H7 (cell line): Measurements from ENCODE around the gene SUN1. TPM values are rescaled to one million over a fixed set of nuclear protein-coding genes. Genes with fewer than 3 reads are reported as not detected.
"Not testable (repeated sequence)": the region's sequence is repeated elsewhere in the genome, so short reads cannot be mapped to it uniquely, and the experiment has no call there.

Experiments used
- DNase-seq: peaks from one replicate; pipeline ENCODE4 v3.0.0; 2012
- H3K27me3 ChIP-seq: 2 replicates; pipeline ENCODE4 v1.6.0; 2011; ENCODE audit warnings: mild to moderate bottlenecking, low read length; ENCODE audit not compliant: control insufficient read depth, insufficient read depth
- H3K36me3 ChIP-seq: replicated peaks from 2 replicates; pipeline ENCODE4 v1.5.1; 2011; ENCODE audit warnings: low read length; ENCODE audit not compliant: control insufficient read depth, insufficient read depth
- H3K4me3 ChIP-seq: 2 replicates; pipeline ENCODE4 v1.5.1; 2011; ENCODE audit warnings: low read depth, mild to moderate bottlenecking, control low read depth, low read length, moderate library complexity; ENCODE audit not compliant: insufficient read depth
- total RNA-seq: library from RNA; depleted of rRNA; stranded (reverse); fragments of >200 nt; shearing (Covaris generic); gene quantifications from 2 replicates; pipeline ENCODE4 v1.2.3, GENCODE V29; 2014

Gene SUN1
- total RNA-seq, 1 experiment from 2014 or later, result 60.5 TPM

- DNase-seq, result no peak
- Histone ChIP-seq H3K36me3 (peaks cover 16% of the 10 kb centered on the region), H3K27me3 (no peaks in the 10 kb centered on the region), H3K4me3 (no peak overlapping the region)
These were observed 3.5 kb downstream of the SUN1 start for GRCh38 chr7:835485-836401.

GRCh38 chr7:836429-836828 is 4.2 kb downstream of the SUN1 start:
- Histone ChIP-seq H3K27me3 (no peaks in the 10 kb centered on the region), H3K36me3 (peaks cover 16% of the 10 kb centered on the region), H3K4me3 (no peak overlapping the region)
- DNase-seq, result no peak

GRCh38 chr7:837001-837400 is 4.7 kb downstream of the SUN1 start:
- Histone ChIP-seq H3K4me3 (no peak overlapping the region), H3K36me3 (peaks cover 19% of the 10 kb centered on the region)

GRCh38 chr7:840001-840600 is 7.8 kb downstream of the SUN1 start:
- no peak overlapping the region for H3K4me3 ChIP-seq
- peaks cover 29% of the 10 kb centered on the region for H3K36me3 ChIP-seq
- DNase-seq, result no peak
- no peaks in the 10 kb centered on the region for H3K27me3 ChIP-seq

More at GRCh38 chr7:837001-837400, 4.7 kb downstream of the SUN1 start:
- no peaks in the 10 kb centered on the region for H3K27me3 ChIP-seq
- no peak for DNase-seq

- DNase-seq, result no peak
- Histone ChIP-seq H3K36me3 (peaks cover 28% of the 10 kb centered on the region), H3K4me3 (no peak overlapping the region), H3K27me3 (no peaks in the 10 kb centered on the region)
These were observed 9.7 kb downstream of the SUN1 start for GRCh38 chr7:841943-842342.

GRCh38 chr7:842431-843031 is 10.3 kb downstream of the SUN1 start:
- peaks cover 28% of the 10 kb centered on the region for H3K36me3 ChIP-seq
- no peaks in the 10 kb centered on the region for H3K27me3 ChIP-seq
- no peak overlapping the region for H3K4me3 ChIP-seq
- DNase-seq, result no peak

- Histone ChIP-seq H3K4me3 (no peak overlapping the region), H3K36me3 (peaks cover 28% of the 10 kb centered on the region), H3K27me3 (no peaks in the 10 kb centered on the region)
- no peak for DNase-seq
These were observed 11.0 kb downstream of the SUN1 start for GRCh38 chr7:843230-843629.

- DNase-seq, result no peak
- Histone ChIP-seq H3K4me3 (no peak overlapping the region), H3K27me3 (no peaks in the 10 kb centered on the region), H3K36me3 (peaks cover 23% of the 10 kb centered on the region)
These were observed 11.8 kb downstream of the SUN1 start for GRCh38 chr7:844043-844442.

- Histone ChIP-seq H3K36me3 (peaks cover 24% of the 10 kb centered on the region), H3K27me3 (no peaks in the 10 kb centered on the region), H3K4me3 (no peak overlapping the region)
- DNase-seq, result no peak
These were observed 12.2 kb downstream of the SUN1 start for GRCh38 chr7:844514-844913.

GRCh38 chr7:845091-845490 is 12.8 kb downstream of the SUN1 start:
- no peaks in the 10 kb centered on the region for H3K27me3 ChIP-seq
- H3K4me3 ChIP-seq, result no peak overlapping the region
- DNase-seq, result no peak
- H3K36me3 ChIP-seq, result peaks cover 25% of the 10 kb centered on the region

- Histone ChIP-seq H3K4me3 (no peak overlapping the region), H3K36me3 (peaks cover 22% of the 10 kb centered on the region), H3K27me3 (no peaks in the 10 kb centered on the region)
- no peak for DNase-seq
These were observed 13.5 kb downstream of the SUN1 start for GRCh38 chr7:845731-846130.

GRCh38 chr7:846958-847650 is 14.8 kb downstream of the SUN1 start:
- peaks cover 27% of the 10 kb centered on the region for H3K36me3 ChIP-seq
- not testable (repeated sequence) for H3K27me3 ChIP-seq, DNase-seq, H3K4me3 ChIP-seq

- not testable (repeated sequence) for H3K4me3 ChIP-seq, H3K27me3 ChIP-seq, DNase-seq
- H3K36me3 ChIP-seq, result peaks cover 28% of the 10 kb centered on the region
These were observed 15.5 kb downstream of the SUN1 start for GRCh38 chr7:847728-848127.

- DNase-seq, result no peak
- Histone ChIP-seq H3K27me3 (no peaks in the 10 kb centered on the region), H3K4me3 (no peak overlapping the region), H3K36me3 (peaks cover 33% of the 10 kb centered on the region)
These were observed 16.9 kb downstream of the SUN1 start for GRCh38 chr7:849145-849544.
